GM12878 (cell line): ENCODE results near the gene ODAD4. TPM values are rescaled to one million over a fixed set of nuclear protein-coding genes. Genes with fewer than 3 reads are reported as not detected.

ENCODE experiments used
- BCL11A ChIP-seq: IDR thresholded peaks from 2 replicates; pipeline ENCODE4 v1.6.1; 2011; ENCODE audit warnings: low read depth, low read length
- CHD4 ChIP-seq: fragments of 200-600 bp; sonication (generic); IDR thresholded peaks from 2 replicates; pipeline ENCODE4 v1.6.1; 2016; ENCODE audit warnings: mild to moderate bottlenecking
- E4F1 ChIP-seq: fragments of 450-650 bp; IDR thresholded peaks from 2 replicates; pipeline ENCODE4 v1.6.1; 2018; ENCODE audit warnings: borderline replicate concordance, mild to moderate bottlenecking; ENCODE audit not compliant: partially characterized antibody
- JUNB ChIP-seq: IDR thresholded peaks from 2 replicates; pipeline ENCODE4 v1.6.1; 2016; ENCODE audit warnings: antibody characterized with exemption, mild to moderate bottlenecking
- SP1 ChIP-seq: IDR thresholded peaks from one replicate; pipeline ENCODE4 v1.6.1; 2011; ENCODE audit warnings: low read depth, low read length
- STAT1 ChIP-seq: fragments of 450-650 bp; conservative IDR thresholded peaks from 2 replicates; pipeline ENCODE4 v1.6.1; 2014; ENCODE audit warnings: antibody characterized with exemption, mild to moderate bottlenecking
- TAF1 ChIP-seq: IDR thresholded peaks from 2 replicates; pipeline ENCODE4 v1.6.1; 2011; ENCODE audit warnings: mild to moderate bottlenecking, low read depth, low read length, borderline replicate concordance
- ZNF207 ChIP-seq: fragments of 450-650 bp; IDR thresholded peaks from 2 replicates; pipeline ENCODE4 v1.6.1; 2014; ENCODE audit warnings: antibody characterized with exemption, mild to moderate bottlenecking, borderline replicate concordance
- ZNF274 ChIP-seq: IDR thresholded peaks from one replicate; pipeline ENCODE4 v1.8.0; 2011; ENCODE audit not compliant: insufficient read length, insufficient read depth
- polyA plus RNA-seq, 11 experiments: library from polyadenylated mRNA; depleted of rRNA in 4 of 11; unstranded in 6 of 11; stranded (reverse) in 5 of 11; fragments of >200 nt; fragmentation: Nextera tagmentation in 4 of 11; fragmentation: Illumina TruSeq in 1 of 11; extraction: Ambion mirVana in 4 of 11; extraction: Trizol in 1 of 11; gene quantifications; 1 replicate in 1 of 11; 2 replicates in 10 of 11; pipeline versions ENCODE4 v1.2.1 to v1.2.3, GENCODE V29; 2011 to 2016; ENCODE audit warnings: inconsistent platforms in 2 of 11, missing spikeins in 2 of 11, low read depth in 1 of 11
- total RNA-seq, 4 experiments: library from RNA; depleted of rRNA in 3 of 4; stranded (reverse); fragments of >200 nt in 3 of 4; fragmentation: Illumina TruSeq in 1 of 4; extraction: Trizol in 1 of 4; gene quantifications; 2 replicates each; pipeline versions ENCODE4 v1.2.1 to v1.2.3, GENCODE V29; 2013 to 2021
- TF ChIP-seq, protein P1 (sequence below): fragments of 450-650 bp; IDR thresholded peaks from 2 replicates; pipeline ENCODE4 v1.6.1; 2016; ENCODE audit warnings: mild to moderate bottlenecking
- TF ChIP-seq, protein P2 (sequence below): fragments of 450-650 bp; formaldehyde crosslinking; IDR thresholded peaks from 2 replicates; pipeline ENCODE4 v1.5.0; 2022; ENCODE audit warnings: mild to moderate bottlenecking, missing genetic modification characterization

The ODAD4 gene
- total and polyA plus RNA-seq, 10 of the 15 experiments (the other 5 are each of a cell fraction or from before 2014, with no cell fraction given) = 0.10 to 0.73 (median 0.35) TPM

GRCh38 chr17:41930009-41930832, at the start of gene ODAD4 (continued):
- 0 out of 2 replicates have a peak, but pooled peaks have one; percentile 4 for TF ChIP-seq STAT1
- TF ChIP-seq, protein P1, sequence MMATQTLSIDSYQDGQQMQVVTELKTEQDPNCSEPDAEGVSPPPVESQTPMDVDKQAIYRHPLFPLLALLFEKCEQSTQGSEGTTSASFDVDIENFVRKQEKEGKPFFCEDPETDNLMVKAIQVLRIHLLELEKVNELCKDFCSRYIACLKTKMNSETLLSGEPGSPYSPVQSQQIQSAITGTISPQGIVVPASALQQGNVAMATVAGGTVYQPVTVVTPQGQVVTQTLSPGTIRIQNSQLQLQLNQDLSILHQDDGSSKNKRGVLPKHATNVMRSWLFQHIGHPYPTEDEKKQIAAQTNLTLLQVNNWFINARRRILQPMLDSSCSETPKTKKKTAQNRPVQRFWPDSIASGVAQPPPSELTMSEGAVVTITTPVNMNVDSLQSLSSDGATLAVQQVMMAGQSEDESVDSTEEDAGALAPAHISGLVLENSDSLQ = peak; percentile 95
- TF ChIP-seq BCL11A = no peak
- no peak for TF ChIP-seq ZNF274
- peak; percentile 63; the same call in 1 of the 2 replicates for TF ChIP-seq TAF1
- peak; percentile 5 for TF ChIP-seq SP1
- TF ChIP-seq JUNB = no peak
- no peak for TF ChIP-seq ZNF207
- no peak for TF ChIP-seq CHD4
- TF ChIP-seq E4F1 = peak; percentile 17
- TF ChIP-seq, protein P2, sequence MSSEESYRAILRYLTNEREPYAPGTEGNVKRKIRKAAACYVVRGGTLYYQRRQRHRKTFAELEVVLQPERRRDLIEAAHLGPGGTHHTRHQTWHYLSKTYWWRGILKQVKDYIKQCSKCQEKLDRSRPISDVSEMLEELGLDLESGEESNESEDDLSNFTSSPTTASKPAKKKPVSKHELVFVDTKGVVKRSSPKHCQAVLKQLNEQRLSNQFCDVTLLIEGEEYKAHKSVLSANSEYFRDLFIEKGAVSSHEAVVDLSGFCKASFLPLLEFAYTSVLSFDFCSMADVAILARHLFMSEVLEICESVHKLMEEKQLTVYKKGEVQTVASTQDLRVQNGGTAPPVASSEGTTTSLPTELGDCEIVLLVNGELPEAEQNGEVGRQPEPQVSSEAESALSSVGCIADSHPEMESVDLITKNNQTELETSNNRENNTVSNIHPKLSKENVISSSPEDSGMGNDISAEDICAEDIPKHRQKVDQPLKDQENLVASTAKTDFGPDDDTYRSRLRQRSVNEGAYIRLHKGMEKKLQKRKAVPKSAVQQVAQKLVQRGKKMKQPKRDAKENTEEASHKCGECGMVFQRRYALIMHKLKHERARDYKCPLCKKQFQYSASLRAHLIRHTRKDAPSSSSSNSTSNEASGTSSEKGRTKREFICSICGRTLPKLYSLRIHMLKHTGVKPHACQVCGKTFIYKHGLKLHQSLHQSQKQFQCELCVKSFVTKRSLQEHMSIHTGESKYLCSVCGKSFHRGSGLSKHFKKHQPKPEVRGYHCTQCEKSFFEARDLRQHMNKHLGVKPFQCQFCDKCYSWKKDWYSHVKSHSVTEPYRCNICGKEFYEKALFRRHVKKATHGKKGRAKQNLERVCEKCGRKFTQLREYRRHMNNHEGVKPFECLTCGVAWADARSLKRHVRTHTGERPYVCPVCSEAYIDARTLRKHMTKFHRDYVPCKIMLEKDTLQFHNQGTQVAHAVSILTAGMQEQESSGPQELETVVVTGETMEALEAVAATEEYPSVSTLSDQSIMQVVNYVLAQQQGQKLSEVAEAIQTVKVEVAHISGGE (CRISPR knock-in tag) = no peak
